CD8-positive, alpha-beta memory T cell (primary cell): ENCODE results near the gene PTPN23. TPM values are rescaled to one million over a fixed set of nuclear protein-coding genes. Genes with fewer than 3 reads are reported as not detected.

Source experiments
- CTCF ChIA-PET: fragments of 350-600 bp; sonication (Branson Sonifier 250); formaldehyde crosslinking; loops from one replicate; lab custom pipeline; 2021; ENCODE audit warnings: antibody characterized with exemption; lab: Charles Lee
- POLR2A ChIA-PET: fragments of 350-600 bp; sonication (Branson Sonifier 250); formaldehyde crosslinking; loops from one replicate; lab custom pipeline; 2021; ENCODE audit warnings: antibody characterized with exemption; lab: Charles Lee
- DNase-seq, 5 donors: peaks; one replicate each; pipeline versions ENCODE4 v3.0.0 to v3.0.0-alpha.2; 2020 to 2022; ENCODE audit warnings: mixed read lengths in 1 of 5
- H3K27ac ChIP-seq: one replicate; pipeline ENCODE4 v1.7.0; 2013; ENCODE audit warnings: low read depth, mild to moderate bottlenecking, low read length, moderate library complexity
- H3K27me3 ChIP-seq: 2 replicates; pipeline ENCODE4 v1.7.0; 2013; ENCODE audit warnings: low read length, mild to moderate bottlenecking; ENCODE audit not compliant: insufficient read depth, poor library complexity, severe bottlenecking
- H3K36me3 ChIP-seq: 2 replicates; pipeline ENCODE4 v1.7.0; 2013; ENCODE audit warnings: mild to moderate bottlenecking, low read length, moderate library complexity; ENCODE audit not compliant: insufficient read depth
- H3K4me1 ChIP-seq: 2 replicates; pipeline ENCODE4 v1.7.0; 2013; ENCODE audit warnings: mild to moderate bottlenecking, low read length, moderate library complexity; ENCODE audit not compliant: insufficient read depth
- H3K4me3 ChIP-seq: 2 replicates; pipeline ENCODE4 v1.7.0; 2013; ENCODE audit warnings: mild to moderate bottlenecking, low read length
- H3K9me3 ChIP-seq: 2 replicates; pipeline ENCODE4 v1.7.0; 2013; ENCODE audit warnings: mild to moderate bottlenecking, low read length
- H3K27ac Mint-ChIP-seq, 8 donors: one replicate each; pipeline ENCODE4 v1.8.0; 2020 to 2021; ENCODE audit warnings: mixed read lengths in 8 of 8, mild to moderate bottlenecking in 6 of 8, inconsistent platforms in 3 of 8, moderate library complexity in 3 of 8
- H3K27me3 Mint-ChIP-seq, 2 donors: one replicate each; pipeline ENCODE4 v1.8.0; 2020 to 2021; ENCODE audit warnings: mixed read lengths in 2 of 2, mild to moderate bottlenecking in 1 of 2, moderate library complexity in 1 of 2
- H3K36me3 Mint-ChIP-seq, 3 donors: one replicate each; pipeline ENCODE4 v1.8.0; 2020 to 2021; ENCODE audit warnings: mixed read lengths in 3 of 3, inconsistent platforms in 1 of 3, mild to moderate bottlenecking in 1 of 3
- H3K4me1 Mint-ChIP-seq, 3 donors: one replicate each; pipeline ENCODE4 v1.8.0; 2020 to 2021; ENCODE audit warnings: mixed read lengths in 3 of 3, inconsistent platforms in 1 of 3, mild to moderate bottlenecking in 1 of 3
- H3K4me3 Mint-ChIP-seq, 7 donors: one replicate each; pipeline ENCODE4 v1.8.0; 2020 to 2021; ENCODE audit warnings: mixed read lengths in 7 of 7, mild to moderate bottlenecking in 6 of 7, moderate library complexity in 4 of 7, inconsistent platforms in 2 of 7
- H3K9me3 Mint-ChIP-seq, 5 donors: one replicate each; pipeline ENCODE4 v1.8.0; 2020 to 2022; ENCODE audit warnings: mixed read lengths in 5 of 5, mild to moderate bottlenecking in 3 of 5, moderate library complexity in 2 of 5, inconsistent platforms in 1 of 5
- polyA plus RNA-seq: library from polyadenylated mRNA; unstranded; fragments of 300-500 nt; fragmentation: Illumina TruSeq; gene quantifications from one replicate; pipeline ENCODE4 v1.2.3, GENCODE V29; 2021
- total RNA-seq, 2 experiments: library from RNA; stranded (reverse); gene quantifications; one replicate each; pipeline ENCODE4 v1.2.3, GENCODE V29; 2021

The PTPN23 gene
- total and polyA plus RNA-seq, 3 experiments from 2014 or later = 4.4 to 36.1 (median 30.5) TPM

GRCh38 chr3:47407896-47408838, 27.3 kb downstream of the PTPN23 start:
- no peaks in the 10 kb centered on the region for H3K4me1 ChIP-seq
- CTCF ChIA-PET = interaction anchor here (2.4 kb wide), 1 partner anchor 13 kb away, joined by 15 read pairs; no protein-coding TSS in a partner anchor
- Mint-ChIP-seq H3K9me3 (no peaks in the 10 kb centered on the region), H3K36me3 (peaks cover 0 to 87% (median 0%) of the 10 kb centered on the region in 3 donors), H3K27me3 (no peaks in the 10 kb centered on the region), H3K27ac (peak overlapping the region in 1 of 8 donors; percentile 33), H3K4me3 (no peak overlapping the region), H3K4me1 (peaks cover 0 to 3% (median 0%) of the 10 kb centered on the region in 3 donors)
- no peaks in the 10 kb centered on the region for H3K27me3 ChIP-seq
- H3K27ac ChIP-seq = no peak overlapping the region
- H3K36me3 ChIP-seq = peaks cover 15% of the 10 kb centered on the region
- no peaks in the 10 kb centered on the region for H3K9me3 ChIP-seq
- H3K4me3 ChIP-seq = no peak overlapping the region
- no peak for DNase-seq
- POLR2A ChIA-PET = no interaction called here

GRCh38 chr3:47408839-47409229, 28.0 kb downstream of the PTPN23 start:
- H3K4me1 Mint-ChIP-seq = peaks cover 0 to under 1% (median 0%) of the 10 kb centered on the region in 3 donors
- no peak overlapping the region for H3K27ac ChIP-seq
- H3K9me3 Mint-ChIP-seq = no peaks in the 10 kb centered on the region
- H3K27ac Mint-ChIP-seq = no peak overlapping the region
- H3K27me3 ChIP-seq = no peaks in the 10 kb centered on the region
- CTCF ChIA-PET = interaction anchor here (2.4 kb wide), 1 partner anchor 13 kb away, joined by 15 read pairs; no protein-coding TSS in a partner anchor
- no peaks in the 10 kb centered on the region for H3K4me1 ChIP-seq
- no peaks in the 10 kb centered on the region for H3K9me3 ChIP-seq
- POLR2A ChIA-PET = no interaction called here
- H3K36me3 Mint-ChIP-seq = peaks cover 0 to 87% (median 0%) of the 10 kb centered on the region in 3 donors
- no peak for DNase-seq
- no peaks in the 10 kb centered on the region for H3K27me3 Mint-ChIP-seq
- H3K36me3 ChIP-seq = peaks cover 21% of the 10 kb centered on the region
- H3K4me3 ChIP-seq = no peak overlapping the region
- H3K4me3 Mint-ChIP-seq = no peak overlapping the region

- Mint-ChIP-seq H3K36me3 (peaks cover 0 to 90% (median 0%) of the 10 kb centered on the region in 3 donors), H3K27me3 (no peaks in the 10 kb centered on the region), H3K9me3 (no peaks in the 10 kb centered on the region), H3K4me3 (no peak overlapping the region), H3K4me1 (no peaks in the 10 kb centered on the region), H3K27ac (no peak overlapping the region)
- Histone ChIP-seq H3K36me3 (peaks cover 26% of the 10 kb centered on the region), H3K4me1 (no peaks in the 10 kb centered on the region), H3K4me3 (no peak overlapping the region), H3K9me3 (no peaks in the 10 kb centered on the region), H3K27me3 (no peaks in the 10 kb centered on the region), H3K27ac (no peak overlapping the region)
- POLR2A ChIA-PET = no interaction called here
- CTCF ChIA-PET = interaction anchor here (2.4 kb wide), 1 partner anchor 12 kb away, joined by 15 read pairs; no protein-coding TSS in a partner anchor
- no peak for DNase-seq
These were observed 28.5 kb downstream of the PTPN23 start for GRCh38 chr3:47409284-47409683.

GRCh38 chr3:47409688-47410416, 29.0 kb downstream of the PTPN23 start:
- no peak overlapping the region for H3K27ac Mint-ChIP-seq
- no peaks in the 10 kb centered on the region for H3K4me1 Mint-ChIP-seq
- no peak overlapping the region for H3K4me3 Mint-ChIP-seq
- H3K27me3 Mint-ChIP-seq = no peaks in the 10 kb centered on the region
- peaks cover 30% of the 10 kb centered on the region for H3K36me3 ChIP-seq
- no peaks in the 10 kb centered on the region for H3K9me3 Mint-ChIP-seq
- CTCF ChIA-PET = interaction anchor here (2.4 kb wide), 1 partner anchor 12 kb away, joined by 15 read pairs; no protein-coding TSS in a partner anchor
- no peak overlapping the region for H3K4me3 ChIP-seq
- POLR2A ChIA-PET = no interaction called here
- no peaks in the 10 kb centered on the region for H3K9me3 ChIP-seq
- no peak for DNase-seq
- H3K36me3 Mint-ChIP-seq = peaks cover 0 to 93% (median 0%) of the 10 kb centered on the region in 3 donors
- H3K4me1 ChIP-seq = no peaks in the 10 kb centered on the region
- H3K27ac ChIP-seq = no peak overlapping the region
- H3K27me3 ChIP-seq = no peaks in the 10 kb centered on the region

- H3K4me3 Mint-ChIP-seq = no peak overlapping the region
- no peak for DNase-seq
- Histone ChIP-seq H3K36me3 (peaks cover 30% of the 10 kb centered on the region), H3K27ac (no peak overlapping the region), H3K9me3 (no peaks in the 10 kb centered on the region), H3K4me3 (no peak overlapping the region), H3K27me3 (no peaks in the 10 kb centered on the region), H3K4me1 (no peaks in the 10 kb centered on the region)
- H3K9me3 Mint-ChIP-seq = no peaks in the 10 kb centered on the region
- ChIA-PET POLR2A (no interaction called here), CTCF (no interaction called here)
- no peak overlapping the region for H3K27ac Mint-ChIP-seq
- peaks cover 0 to 95% (median 0%) of the 10 kb centered on the region in 3 donors for H3K36me3 Mint-ChIP-seq
- H3K27me3 Mint-ChIP-seq = no peaks in the 10 kb centered on the region
- no peaks in the 10 kb centered on the region for H3K4me1 Mint-ChIP-seq
These were observed 29.5 kb downstream of the PTPN23 start for GRCh38 chr3:47410417-47410720.

GRCh38 chr3:47410801-47411646, 30.2 kb downstream of the PTPN23 start:
- CTCF ChIA-PET = no interaction called here
- H3K36me3 Mint-ChIP-seq = peaks cover 0 to 95% (median 0%) of the 10 kb centered on the region in 3 donors

GRCh38 chr3:47411696-47412452, 31.1 kb downstream of the PTPN23 start:
- H3K9me3 ChIP-seq = no peaks in the 10 kb centered on the region
- ChIA-PET POLR2A (no interaction called here), CTCF (interaction anchor here (2.1 kb wide), 1 partner anchor 9 kb away, joined by 6 read pairs; no protein-coding TSS in a partner anchor)
- no peak overlapping the region for H3K4me3 Mint-ChIP-seq
- H3K27ac ChIP-seq = no peak overlapping the region
- H3K4me1 Mint-ChIP-seq = no peaks in the 10 kb centered on the region
- H3K36me3 ChIP-seq = peaks cover 31% of the 10 kb centered on the region
- H3K27ac Mint-ChIP-seq = peak overlapping the region in 1 of 8 donors; percentile 58
- no peak overlapping the region for H3K4me3 ChIP-seq
- H3K36me3 Mint-ChIP-seq = peaks cover 0 to 92% (median 0%) of the 10 kb centered on the region in 3 donors
- no peaks in the 10 kb centered on the region for H3K27me3 ChIP-seq
- H3K9me3 Mint-ChIP-seq = no peaks in the 10 kb centered on the region
- no peak for DNase-seq
- no peaks in the 10 kb centered on the region for H3K27me3 Mint-ChIP-seq
- no peaks in the 10 kb centered on the region for H3K4me1 ChIP-seq

More at GRCh38 chr3:47410801-47411646, 30.2 kb downstream of the PTPN23 start:
- Mint-ChIP-seq H3K4me1 (no peaks in the 10 kb centered on the region), H3K27ac (peak overlapping the region in 1 of 8 donors; percentile 65), H3K4me3 (no peak overlapping the region), H3K27me3 (no peaks in the 10 kb centered on the region), H3K9me3 (no peaks in the 10 kb centered on the region)
- POLR2A ChIA-PET = no interaction called here
- H3K27me3 ChIP-seq = no peaks in the 10 kb centered on the region
- no peaks in the 10 kb centered on the region for H3K4me1 ChIP-seq
- H3K36me3 ChIP-seq = peaks cover 30% of the 10 kb centered on the region
- H3K4me3 ChIP-seq = no peak overlapping the region
- no peak for DNase-seq
- no peak overlapping the region for H3K27ac ChIP-seq
- no peaks in the 10 kb centered on the region for H3K9me3 ChIP-seq
